KMS-11 (cell line): Measurements from ENCODE around the gene RXRA.

Source experiments
- H2AFZ ChIP-seq: fragments of 200-600 bp; sonication (generic); 2 replicates; pipeline ENCODE4 v1.6.1; 2016; ENCODE audit warnings: antibody characterized with exemption, mixed run types, low read depth
- H3K27ac ChIP-seq: fragments of 200-600 bp; sonication (generic); 2 replicates; pipeline ENCODE4 v1.6.1; 2016; ENCODE audit warnings: mild to moderate bottlenecking, mixed run types
- H3K27me3 ChIP-seq: fragments of 200-600 bp; sonication (generic); 2 replicates; pipeline ENCODE4 v1.6.1; 2017; ENCODE audit warnings: mild to moderate bottlenecking, low read depth, mixed run types, moderate library complexity; ENCODE audit not compliant: insufficient read depth
- H3K36me3 ChIP-seq: fragments of 200-600 bp; sonication (generic); 2 replicates; pipeline ENCODE4 v1.6.1; 2017; ENCODE audit warnings: mild to moderate bottlenecking, mixed run types; ENCODE audit not compliant: insufficient read depth
- H3K4me1 ChIP-seq: fragments of 200-600 bp; sonication (generic); 2 replicates; pipeline ENCODE4 v1.6.1; 2016; ENCODE audit warnings: mild to moderate bottlenecking, low read depth, mixed run types; ENCODE audit not compliant: poor library complexity, severe bottlenecking
- H3K4me2 ChIP-seq: fragments of 200-600 bp; sonication (generic); 2 replicates; pipeline ENCODE4 v1.7.0; 2016; ENCODE audit warnings: mild to moderate bottlenecking, mixed run types
- H3K4me3 ChIP-seq: fragments of 200-600 bp; sonication (generic); IDR thresholded peaks from 2 replicates; pipeline ENCODE4 v1.6.1; 2017; ENCODE audit warnings: low read depth, low read length, mixed read lengths; ENCODE audit not compliant: insufficient read depth
- H3K79me2 ChIP-seq: fragments of 200-600 bp; sonication (generic); 2 replicates; pipeline ENCODE4 v1.6.1; 2016; ENCODE audit warnings: low read depth, mixed run types; ENCODE audit not compliant: insufficient read depth
- H3K9ac ChIP-seq: fragments of 200-600 bp; sonication (generic); 2 replicates; pipeline ENCODE4 v1.6.1; 2016; ENCODE audit warnings: mild to moderate bottlenecking, mixed run types
- H4K20me1 ChIP-seq: fragments of 200-600 bp; sonication (generic); 2 replicates; pipeline ENCODE4 v1.6.1; 2016; ENCODE audit warnings: mild to moderate bottlenecking, mixed run types; ENCODE audit not compliant: insufficient read depth
- CTCF ChIP-seq: fragments of 200-600 bp; sonication (generic); conservative IDR thresholded peaks from 2 replicates; pipeline ENCODE4 v1.6.1; 2017; ENCODE audit warnings: low read depth, mild to moderate bottlenecking, antibody characterized with exemption, low read length, moderate library complexity, mixed read lengths

The RXRA gene

GRCh38 chr9:134399435-134400056 is 73.3 kb downstream of the RXRA start:
- Histone ChIP-seq H3K27me3 (no peaks in the 10 kb centered on the region), H3K27ac (no peak overlapping the region), H3K79me2 (peaks cover 36% of the 10 kb centered on the region), H3K4me3 (no peak overlapping the region), H3K4me1 (peaks cover 33% of the 10 kb centered on the region), H3K9ac (no peak overlapping the region), H4K20me1 (no peaks in the 10 kb centered on the region), H2AFZ (no peak overlapping the region), H3K4me2 (no peak overlapping the region), H3K36me3 (no peaks in the 10 kb centered on the region)
- TF ChIP-seq CTCF, result peak; percentile 77

GRCh38 chr9:134400283-134400682 is 74.0 kb downstream of the RXRA start:
- no peak overlapping the region for H2AFZ ChIP-seq
- H3K4me1 ChIP-seq, result peaks cover 40% of the 10 kb centered on the region
- no peak for TF ChIP-seq CTCF
- H3K4me2 ChIP-seq, result no peak overlapping the region
- H3K79me2 ChIP-seq, result peaks cover 28% of the 10 kb centered on the region
- H3K4me3 ChIP-seq, result no peak overlapping the region
- H4K20me1 ChIP-seq, result no peaks in the 10 kb centered on the region
- H3K9ac ChIP-seq, result no peak overlapping the region
- H3K27ac ChIP-seq, result no peak overlapping the region
- H3K36me3 ChIP-seq, result no peaks in the 10 kb centered on the region
- H3K27me3 ChIP-seq, result no peaks in the 10 kb centered on the region

- Histone ChIP-seq H3K27ac (no peak overlapping the region), H3K4me3 (no peak overlapping the region), H3K36me3 (no peaks in the 10 kb centered on the region), H3K27me3 (no peaks in the 10 kb centered on the region), H3K79me2 (peaks cover 25% of the 10 kb centered on the region), H4K20me1 (no peaks in the 10 kb centered on the region), H3K4me1 (peaks cover 52% of the 10 kb centered on the region), H3K9ac (no peak overlapping the region), H2AFZ (no peak overlapping the region), H3K4me2 (no peak overlapping the region)
- no peak for TF ChIP-seq CTCF
Measured at GRCh38 chr9:134401391-134401790, 75.1 kb downstream of the RXRA start.

- no peak for TF ChIP-seq CTCF
- H3K4me2 ChIP-seq, result peak overlapping the region; percentile 89; the same call in 1 of the 2 replicates
- no peak overlapping the region for H3K4me3 ChIP-seq
- peaks cover 18% of the 10 kb centered on the region for H3K79me2 ChIP-seq
- H2AFZ ChIP-seq, result no peak overlapping the region
- H3K27me3 ChIP-seq, result no peaks in the 10 kb centered on the region
- H3K36me3 ChIP-seq, result no peaks in the 10 kb centered on the region
- no peaks in the 10 kb centered on the region for H4K20me1 ChIP-seq
- H3K27ac ChIP-seq, result peak overlapping the region; percentile 87; the same call in 1 of the 2 replicates
- peak overlapping the region; percentile 56; the same call in 1 of the 2 replicates for H3K9ac ChIP-seq
- peaks cover 59% of the 10 kb centered on the region for H3K4me1 ChIP-seq
Measured at GRCh38 chr9:134402182-134402581, 75.9 kb downstream of the RXRA start.
